AG04449 (cell line): Measurements from ENCODE around the gene DMRT1.
"Not testable (repeated sequence)": the region's sequence is repeated elsewhere in the genome, so short reads cannot be mapped to it uniquely, and the experiment has no call there.

Source experiments
- CTCF ChIA-PET: fragments of 350-600 bp; formaldehyde crosslinking; extraction: SDS; loops from one replicate; lab custom pipeline; 2021; ENCODE audit warnings: antibody characterized with exemption; lab: Yijun Ruan, JAX
- POLR2A ChIA-PET: fragments of 400-600, 350-600 bp; formaldehyde crosslinking; extraction: SDS; loops from one replicate; lab custom pipeline; 2020; ENCODE audit warnings: antibody characterized with exemption, inconsistent platforms; lab: Yijun Ruan, JAX
- DNase-seq: peaks from one replicate; pipeline ENCODE4 v3.0.0-alpha.2; 2010; ENCODE audit warnings: low read depth, low spot score
- H3K4me3 ChIP-seq: 2 replicates; pipeline ENCODE4 v1.5.1; 2011; ENCODE audit warnings: low read depth, mild to moderate bottlenecking, control low read depth, low read length
- CTCF ChIP-seq: IDR thresholded peaks from one replicate; pipeline ENCODE4 v1.5.1; 2011; ENCODE audit warnings: mild to moderate bottlenecking, moderate library complexity, low read length, control low read depth, inconsistent platforms; ENCODE audit not compliant: insufficient read depth; ENCODE audit errors: missing control alignments

Gene DMRT1

GRCh38 chr9:908536-909205 lies 67.2 kb downstream of the DMRT1 start:
- no peak for DNase-seq
- no peak for TF ChIP-seq CTCF
- ChIA-PET POLR2A (no interaction called here), CTCF (interaction anchor here (1.9 to 2.0 kb wide), 2 partner anchors 88 to 96 kb away, joined by 5 read pairs; no protein-coding TSS in a partner anchor)
- H3K4me3 ChIP-seq: no peak overlapping the region

- DNase-seq: no peak
- ChIA-PET CTCF (no interaction called here), POLR2A (no interaction called here)
- no peak overlapping the region for H3K4me3 ChIP-seq
- no peak for TF ChIP-seq CTCF
Measured at GRCh38 chr9:911005-911404, 69.5 kb downstream of the DMRT1 start.

- no peak for DNase-seq
- ChIA-PET POLR2A (no interaction called here), CTCF (no interaction called here)
- TF ChIP-seq CTCF: no peak
- H3K4me3 ChIP-seq: no peak overlapping the region
Measured at GRCh38 chr9:912776-913175, 71.3 kb downstream of the DMRT1 start.

GRCh38 chr9:913526-913925 lies 72.0 kb downstream of the DMRT1 start:
- POLR2A ChIA-PET, DNase-seq, H3K4me3 ChIP-seq: not testable (repeated sequence)
- CTCF ChIA-PET: interaction anchor here (0.6 kb wide), 1 partner anchor 20 kb away, joined by 4 read pairs; no protein-coding TSS in a partner anchor

- ChIA-PET CTCF (no interaction called here), POLR2A (no interaction called here)
- H3K4me3 ChIP-seq: no peak overlapping the region
- DNase-seq: no peak
- TF ChIP-seq CTCF: no peak
Measured at GRCh38 chr9:917730-918129, 76.2 kb downstream of the DMRT1 start.

GRCh38 chr9:920927-921326 lies 79.4 kb downstream of the DMRT1 start:
- DNase-seq: no peak
- ChIA-PET CTCF (no interaction called here), POLR2A (no interaction called here)
- H3K4me3 ChIP-seq: no peak overlapping the region
- TF ChIP-seq CTCF: no peak

GRCh38 chr9:922171-922570 lies 80.7 kb downstream of the DMRT1 start:
- ChIA-PET CTCF (no interaction called here), POLR2A (no interaction called here)
- H3K4me3 ChIP-seq: no peak overlapping the region
- no peak for DNase-seq
- TF ChIP-seq CTCF: no peak
